Gastrocnemius medialis (tissue), 4 donors: ENCODE results near the gene ITGAL.

Experiments
- CTCF ChIP-seq, 5 experiments: fragments of 450-650 bp in 3 of 5; fragments of 200-600 bp in 2 of 5; sonication (generic) in 2 of 5; IDR thresholded peaks in 4 of 5; conservative IDR thresholded peaks in 1 of 5; 1 replicate in 4 of 5; 2 replicates in 1 of 5; pipeline ENCODE4 v1.5.1; 2016 to 2019; ENCODE audit warnings: antibody characterized with exemption in 5 of 5, mild to moderate bottlenecking in 3 of 5, moderate library complexity in 3 of 5
- POLR2A ChIP-seq, 2 donors: fragments of 450-650 bp; IDR thresholded peaks; one replicate each; pipeline ENCODE4 v1.6.1; 2017; ENCODE audit warnings: antibody characterized with exemption in 2 of 2, mild to moderate bottlenecking in 2 of 2, moderate library complexity in 2 of 2

- TF ChIP-seq CTCF (IDR thresholded peaks at IDR 0.05 in 4 of 5, conservative IDR thresholded peaks at IDR 0.05 in 1 of 5) (no peak), POLR2A (IDR thresholded peaks at IDR 0.05) (peak; percentile 49)
Observed at GRCh38 chr16:30557957-30558788, 85.6 kb downstream of the ITGAL start, which contains the start of gene ZNF764.
